Measurements from ENCODE around the gene CEP112. TPM values are rescaled to one million over a fixed set of nuclear protein-coding genes. Genes with fewer than 3 reads are reported as not detected.

Gene CEP112
- total and polyA plus RNA-seq, 2 of the 8 experiments (the other 6 are each of a cell fraction or from before 2014, with no cell fraction given) = 0.62 to 3.1 TPM

DNA sequence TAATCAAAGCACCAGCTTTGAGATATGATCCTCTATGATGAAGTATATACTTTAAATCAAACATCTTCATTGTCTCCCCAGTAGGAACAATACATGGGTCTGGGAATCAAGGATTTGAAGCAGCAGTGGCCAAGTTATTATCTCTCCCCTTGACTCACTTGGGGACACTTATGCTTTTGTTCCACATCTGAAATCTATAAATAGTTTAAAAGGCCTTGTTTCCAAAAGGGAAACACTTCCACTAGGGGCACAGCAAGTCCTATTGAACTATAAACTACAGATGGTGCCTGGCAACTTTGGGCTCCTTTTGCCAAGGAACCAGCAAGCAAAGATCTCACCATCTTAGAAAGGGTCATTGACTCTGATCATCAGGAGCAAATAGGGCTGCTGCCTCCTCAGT lies 16.0 kb upstream of the CEP112 start:
- Histone ChIP-seq H2AK5ac (ENCODE audit: low read depth, low read length) (no peak overlapping the region), H3K36me3 (ENCODE audit: control insufficient read depth in 2 of 4, insufficient read depth in 4 of 4, low read length in 3 of 4) (no peaks in the 10 kb centered on the region), H3K4ac (replicated peaks; ENCODE audit: insufficient read length, low read depth, low read length) (no peak overlapping the region), H2AFZ (ENCODE audit: low read length) (no peak overlapping the region), H2BK5ac (ENCODE audit: low read depth, low read length) (no peak overlapping the region), H4K8ac (ENCODE audit: extremely low read depth, insufficient read depth, low read length) (no peak overlapping the region), H3K14ac (ENCODE audit: insufficient read length) (no peak overlapping the region), H3K27ac (ENCODE audit: low read depth, low read length) (no peak overlapping the region), H2BK12ac (ENCODE audit: low read depth, low read length) (no peak overlapping the region), H2BK15ac (ENCODE audit: low read length) (no peak overlapping the region), H3K9ac (replicated peaks in 1 of 4; ENCODE audit: extremely low read depth in 1 of 4, low read depth in 3 of 4, low read length in 3 of 4) (no peak overlapping the region), H3K4me2 (ENCODE audit: insufficient read depth in 1 of 2, low read depth in 2 of 2, low read length in 2 of 2) (no peak overlapping the region), H3K23ac (ENCODE audit: insufficient read length) (no peak overlapping the region), H3K79me1 (ENCODE audit: low read depth, low read length) (no peaks in the 10 kb centered on the region), H3K56ac (replicated peaks; ENCODE audit: insufficient read length, low read depth, low read length) (no peak overlapping the region), H4K20me1 (replicated peaks in 1 of 2; ENCODE audit: control insufficient read depth in 1 of 2, insufficient read depth in 2 of 2, low read length in 2 of 2) (no peaks in the 10 kb centered on the region), H3K23me2 (ENCODE audit: low read depth, low read length) (peaks cover 2% of the 10 kb centered on the region; the same call in 1 of the 2 replicates), H4K5ac (ENCODE audit: insufficient read length, low read depth, low read length) (no peak overlapping the region), H2BK120ac (replicated peaks; ENCODE audit: low read depth, low read length) (no peak overlapping the region), H3K27me3 (replicated peaks in 1 of 4; ENCODE audit: control insufficient read depth in 3 of 4, extremely low read depth in 1 of 4, insufficient read depth in 3 of 4, low read length in 3 of 4) (no peaks in the 10 kb centered on the region), H3K79me2 (ENCODE audit: control insufficient read depth in 1 of 2, insufficient read depth in 2 of 2, low read length in 2 of 2) (no peaks in the 10 kb centered on the region), H3K4me3 (ENCODE audit: extremely low read depth in 1 of 4, insufficient read depth in 2 of 4, low read depth in 3 of 4, low read length in 4 of 4) (no peak overlapping the region), H2BK20ac (ENCODE audit: low read length) (no peak overlapping the region), H3K4me1 (replicated peaks in 1 of 4; ENCODE audit: control insufficient read depth in 3 of 4, insufficient read depth in 4 of 4, low read length in 3 of 4) (peaks cover 0 to 2% (median 0%) of the 10 kb centered on the region in 4 experiments; a peak in 1 of 7 replicates), H3K18ac (ENCODE audit: extremely low read depth, low read length) (no peak overlapping the region), H4K91ac (replicated peaks; ENCODE audit: insufficient read length, low read length) (no peak overlapping the region), H3K9me3 (ENCODE audit: insufficient read depth in 2 of 2, low read depth in 1 of 2, low read length in 1 of 2) (no peaks in the 10 kb centered on the region)
- DNase-seq (ENCODE audit: low read depth in 1 of 2, low spot score in 2 of 2) (no peak), FAIRE-seq (no peak)
- TF ChIP-seq NANOG (IDR thresholded peaks at IDR 0.05; ENCODE audit: insufficient read depth, low read depth, low read length, poor library complexity, severe bottlenecking) = no peak
- TF ChIP-seq, protein P1, sequence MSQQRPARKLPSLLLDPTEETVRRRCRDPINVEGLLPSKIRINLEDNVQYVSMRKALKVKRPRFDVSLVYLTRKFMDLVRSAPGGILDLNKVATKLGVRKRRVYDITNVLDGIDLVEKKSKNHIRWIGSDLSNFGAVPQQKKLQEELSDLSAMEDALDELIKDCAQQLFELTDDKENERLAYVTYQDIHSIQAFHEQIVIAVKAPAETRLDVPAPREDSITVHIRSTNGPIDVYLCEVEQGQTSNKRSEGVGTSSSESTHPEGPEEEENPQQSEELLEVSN (IDR thresholded peaks at IDR 0.05) = no peak
- ChIA-PET POLR2A (ENCODE audit: partially characterized antibody) (no interaction called here), CTCF (ENCODE audit: partially characterized antibody) (no interaction called here)

Measured in H1 (cell line).